ENCODE measurements around the gene MAGI1.

The MAGI1 gene

GRCh38 chr3:65500398-65501306, 538.1 kb downstream of the MAGI1 start:
- DNase-seq, result no peak

- DNase-seq, result peak in 2 of 3 experiments; percentile 1 to 42
Measured at GRCh38 chr3:65497846-65498245, 540.9 kb downstream of the MAGI1 start.

- DNase-seq, result no peak
Measured at GRCh38 chr3:65497236-65497635, 541.5 kb downstream of the MAGI1 start.

- peak in 2 of 3 experiments; percentile 16 to 34 for DNase-seq
Measured at GRCh38 chr3:65493938-65494337, 544.8 kb downstream of the MAGI1 start.

GRCh38 chr3:65493371-65493882, 545.3 kb downstream of the MAGI1 start:
- DNase-seq, result peak in 2 of 3 experiments; percentile 16 to 60

- DNase-seq, result no peak
Measured at GRCh38 chr3:65492249-65492648, 546.5 kb downstream of the MAGI1 start.

GRCh38 chr3:65490114-65490513, 548.6 kb downstream of the MAGI1 start:
- DNase-seq, result peak in 2 of 3 experiments; percentile 18 to 70

- no peak for DNase-seq
Measured at GRCh38 chr3:65489253-65489652, 549.5 kb downstream of the MAGI1 start.

- DNase-seq, result no peak
Measured at GRCh38 chr3:65485826-65486469, 552.8 kb downstream of the MAGI1 start.

GRCh38 chr3:65484964-65485363, 553.8 kb downstream of the MAGI1 start:
- peak in 1 of 3 experiments; percentile 3 for DNase-seq

- peak in 2 of 3 experiments; percentile 38 to 67 for DNase-seq
Measured at GRCh38 chr3:65483480-65483879, 555.2 kb downstream of the MAGI1 start.

- no peak for DNase-seq
Measured at GRCh38 chr3:65483011-65483410, 555.7 kb downstream of the MAGI1 start.

GRCh38 chr3:65481085-65481484, 557.6 kb downstream of the MAGI1 start:
- DNase-seq, result no peak

- no peak for DNase-seq
Measured at GRCh38 chr3:65479990-65480389, 558.7 kb downstream of the MAGI1 start.

GRCh38 chr3:65478551-65479500, 559.9 kb downstream of the MAGI1 start:
- DNase-seq, result no peak

- DNase-seq, result no peak
Measured at GRCh38 chr3:65473736-65474135, 565.0 kb downstream of the MAGI1 start.

GRCh38 chr3:65472501-65472900, 566.2 kb downstream of the MAGI1 start:
- no peak for DNase-seq

- DNase-seq, result no peak
Measured at GRCh38 chr3:65466300-65466988, 572.3 kb downstream of the MAGI1 start.

- no peak for DNase-seq
Measured at GRCh38 chr3:65449841-65450428, 588.8 kb downstream of the MAGI1 start.

GRCh38 chr3:65448120-65448519, 590.6 kb downstream of the MAGI1 start:
- DNase-seq, result peak in 2 of 3 experiments; percentile 44 to 85

- DNase-seq, result no peak
Measured at GRCh38 chr3:65445573-65446169, 593.0 kb downstream of the MAGI1 start.
